PC-3 (cell line): ENCODE results near the gene SIGLEC14.

Source experiments
- EZH2 ChIP-seq: fragments of 300-600 bp; sonication (generic); IDR thresholded peaks from one replicate; pipeline ENCODE4 v1.6.1; 2017; ENCODE audit warnings: antibody characterized with exemption, mild to moderate bottlenecking, low read length; ENCODE audit not compliant: unreplicated experiment
- EZH2phosphoT487 ChIP-seq: fragments of 300-600 bp; sonication (generic); IDR thresholded peaks from 2 replicates; pipeline ENCODE4 v1.6.1; 2018; ENCODE audit warnings: mild to moderate bottlenecking, antibody characterized with exemption, low read length, borderline replicate concordance
- TF ChIP-seq, protein P1 (sequence below): fragments of 300-600 bp; sonication (generic); conservative IDR thresholded peaks from 2 replicates; pipeline ENCODE4 v1.5.1; 2017; ENCODE audit warnings: antibody characterized with exemption, low read depth, mild to moderate bottlenecking, low read length

DNA sequence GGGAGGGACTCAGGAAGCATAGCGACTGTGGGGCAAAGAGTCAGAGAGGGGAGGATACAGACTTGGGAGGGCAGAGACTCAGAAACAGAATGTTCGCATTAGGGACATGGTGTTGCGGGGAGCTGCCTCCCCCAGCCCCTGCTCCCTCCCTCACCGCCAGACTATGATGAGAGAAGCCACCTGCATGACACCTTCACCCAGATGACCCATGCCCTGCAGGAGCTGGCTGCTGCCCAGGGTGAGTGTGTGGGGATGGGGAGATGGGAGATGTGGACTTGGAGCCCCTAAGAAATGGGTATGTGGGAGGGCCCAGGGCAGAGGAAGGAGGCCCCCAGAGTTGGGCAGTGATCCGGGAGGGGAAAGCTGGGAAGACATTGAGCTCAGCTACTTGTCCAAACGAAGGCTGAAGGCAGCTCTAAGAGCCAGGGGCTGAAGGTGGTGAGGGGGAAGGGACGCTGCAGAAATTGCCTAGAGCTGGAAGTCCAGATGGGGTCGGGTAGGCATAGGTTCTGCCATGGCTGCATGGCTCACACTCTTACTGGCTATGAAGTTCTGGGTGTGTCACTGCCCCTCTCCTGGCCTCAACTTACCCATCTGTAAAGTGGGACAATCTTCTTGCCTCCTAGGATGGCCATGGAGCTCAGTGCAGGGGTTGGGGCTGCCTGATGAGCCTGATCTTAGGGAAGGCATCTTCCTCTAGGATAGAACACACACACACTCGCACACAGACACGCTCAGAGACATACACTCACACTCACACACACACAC, 47.9 kb upstream of the SIGLEC14 start:
- TF ChIP-seq, protein P1, sequence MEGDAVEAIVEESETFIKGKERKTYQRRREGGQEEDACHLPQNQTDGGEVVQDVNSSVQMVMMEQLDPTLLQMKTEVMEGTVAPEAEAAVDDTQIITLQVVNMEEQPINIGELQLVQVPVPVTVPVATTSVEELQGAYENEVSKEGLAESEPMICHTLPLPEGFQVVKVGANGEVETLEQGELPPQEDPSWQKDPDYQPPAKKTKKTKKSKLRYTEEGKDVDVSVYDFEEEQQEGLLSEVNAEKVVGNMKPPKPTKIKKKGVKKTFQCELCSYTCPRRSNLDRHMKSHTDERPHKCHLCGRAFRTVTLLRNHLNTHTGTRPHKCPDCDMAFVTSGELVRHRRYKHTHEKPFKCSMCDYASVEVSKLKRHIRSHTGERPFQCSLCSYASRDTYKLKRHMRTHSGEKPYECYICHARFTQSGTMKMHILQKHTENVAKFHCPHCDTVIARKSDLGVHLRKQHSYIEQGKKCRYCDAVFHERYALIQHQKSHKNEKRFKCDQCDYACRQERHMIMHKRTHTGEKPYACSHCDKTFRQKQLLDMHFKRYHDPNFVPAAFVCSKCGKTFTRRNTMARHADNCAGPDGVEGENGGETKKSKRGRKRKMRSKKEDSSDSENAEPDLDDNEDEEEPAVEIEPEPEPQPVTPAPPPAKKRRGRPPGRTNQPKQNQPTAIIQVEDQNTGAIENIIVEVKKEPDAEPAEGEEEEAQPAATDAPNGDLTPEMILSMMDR = no peak
- TF ChIP-seq EZH2 = no peak
- TF ChIP-seq EZH2phosphoT487 = no peak
